ENCODE results near the gene STIM1. TPM values are rescaled to one million over a fixed set of nuclear protein-coding genes. Genes with fewer than 3 reads are reported as not detected.

Gene STIM1
- total RNA-seq, 1 experiment from 2014 or later, result 15.2 TPM

- Mint-ChIP-seq H3K27ac (no peak overlapping the region; a peak in 1 of 7 replicates), H3K36me3 (ENCODE audit: insufficient read depth in 1 of 3, low read depth in 3 of 3) (no peaks in the 10 kb centered on the region; a peak in 1 of 7 replicates), H3K9me3 (no peaks in the 10 kb centered on the region), H3K27me3 (ENCODE audit: low read depth) (no peaks in the 10 kb centered on the region), H3K4me1 (no peaks in the 10 kb centered on the region; a peak in 1 of 4 replicates), H3K4me3 (no peak overlapping the region)
- no peak overlapping the region for H3K56ac ChIP-seq (ENCODE audit: insufficient read length, low read depth, low read length)
- no peaks in the 10 kb centered on the region for H3K4me1 ChIP-seq (ENCODE audit: insufficient read depth, low read length)
- H3K79me2 ChIP-seq (ENCODE audit: insufficient read depth, low read length), result no peaks in the 10 kb centered on the region
- H3K23me2 ChIP-seq (ENCODE audit: insufficient read length, low read depth, low read length, poor library complexity, severe bottlenecking), result no peaks in the 10 kb centered on the region
- no peak overlapping the region for H3T11ph ChIP-seq (ENCODE audit: low read length)
- no peak overlapping the region for H2BK20ac ChIP-seq (ENCODE audit: low read depth, low read length, poor library complexity, severe bottlenecking)
- no peak overlapping the region for H3K23ac ChIP-seq (ENCODE audit: insufficient read length, low read depth, low read length)
- H4K5ac ChIP-seq (ENCODE audit: insufficient read length, low read depth, low read length), result no peak overlapping the region
- no peak overlapping the region for H4K8ac ChIP-seq (replicated peaks; ENCODE audit: insufficient read length, low read depth, low read length)
- H3K27ac ChIP-seq (ENCODE audit: insufficient read length, low read depth, low read length), result no peak overlapping the region
- TF ChIP-seq CTCF (conservative IDR thresholded peaks at IDR 0.05), result no peak
- H2AK5ac ChIP-seq (ENCODE audit: insufficient read length, low read length), result no peak overlapping the region
- H3K79me1 ChIP-seq (ENCODE audit: insufficient read depth, low read depth, low read length, poor library complexity, severe bottlenecking), result no peaks in the 10 kb centered on the region
- no peak overlapping the region for H3K14ac ChIP-seq (ENCODE audit: insufficient read depth, low read length)
- H3K27me3 ChIP-seq (ENCODE audit: insufficient read depth, low read length), result no peaks in the 10 kb centered on the region
- no peak overlapping the region for H4K91ac ChIP-seq (ENCODE audit: insufficient read length, low read depth, low read length)
- H3K9ac ChIP-seq (ENCODE audit: extremely low read depth, insufficient read length, low read length), result no peak overlapping the region
- H3K4ac ChIP-seq (ENCODE audit: low read depth, low read length), result no peak overlapping the region
- H2BK5ac ChIP-seq (ENCODE audit: insufficient read length, low read length), result no peak overlapping the region
- no peak overlapping the region for H2BK15ac ChIP-seq (ENCODE audit: low read depth, low read length)
- H3K9me3 ChIP-seq (ENCODE audit: control insufficient read depth, low read depth, low read length), result no peaks in the 10 kb centered on the region
- H2BK120ac ChIP-seq (ENCODE audit: low read depth, low read length, poor library complexity, severe bottlenecking), result no peak overlapping the region
- no peaks in the 10 kb centered on the region for H4K20me1 ChIP-seq (ENCODE audit: control insufficient read depth, insufficient read depth, insufficient read length)
- no peak overlapping the region for H2BK12ac ChIP-seq (ENCODE audit: insufficient read length, low read depth, low read length)
- no CpG with 5 or more reads among the region's 3 CpGs for WGBS (ENCODE audit: extremely low coverage, insufficient read length, low lambda C conversion rate)
- no peak overlapping the region for H2AFZ ChIP-seq (ENCODE audit: low read length)
- no peak overlapping the region for H3K4me2 ChIP-seq (ENCODE audit: insufficient read depth, insufficient read length, low read length)
- DNase-seq, result no peak
- no peak overlapping the region for H3K18ac ChIP-seq (ENCODE audit: insufficient read length, low read depth, low read length)
Observed at GRCh38 chr11:3969200-3969599, 113.7 kb downstream of the STIM1 start.

Measured in H9 (cell line).